ENCODE data around the gene MVB12B. TPM values are rescaled to one million over a fixed set of nuclear protein-coding genes. Genes with fewer than 3 reads are reported as not detected.
A peak's percentile ranks its signal among the peaks of the same experiment; 100 is the strongest.

The MVB12B gene
- total and polyA plus RNA-seq, 10 donors, result 2.8 to 52.4 (median 34.8) TPM

DNA sequence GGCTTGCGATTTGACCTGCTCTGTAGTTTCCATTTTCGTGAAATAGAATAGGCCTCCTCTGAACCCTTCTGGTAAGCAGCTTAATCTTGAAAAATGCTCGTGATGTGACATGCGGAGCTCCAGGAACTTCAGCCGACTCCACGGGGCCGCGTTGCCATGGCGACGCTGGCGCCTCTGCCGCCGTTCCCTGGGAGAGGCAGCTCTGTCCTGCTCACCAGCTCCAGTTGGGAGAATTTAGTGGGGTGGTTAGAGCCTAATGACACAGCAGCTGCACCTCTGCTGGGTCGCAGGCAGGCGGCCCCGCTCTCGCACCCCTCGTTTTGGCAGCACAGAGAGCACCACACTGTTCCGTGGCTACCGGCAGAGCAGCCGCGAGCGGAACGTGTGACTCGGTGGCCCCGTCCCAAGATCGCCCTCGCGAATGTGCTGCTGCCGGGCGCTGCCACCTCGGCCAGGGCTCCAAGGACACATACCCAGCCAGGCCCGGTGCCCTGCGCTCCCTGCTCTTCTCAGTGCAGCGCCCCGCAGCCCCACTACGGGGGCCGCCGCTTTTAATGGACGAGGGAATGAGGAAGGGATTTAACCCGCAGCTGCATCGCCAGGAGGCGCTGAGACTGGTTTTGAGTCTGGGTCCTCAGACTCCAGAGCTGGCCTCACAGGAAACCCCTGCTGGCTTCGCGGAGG, 155.9 kb downstream of the MVB12B start:
- DNase-seq, result peak; percentile 74
- Histone ChIP-seq H3K27ac (peak overlapping the region in 1 of 8 donors; percentile 4), H3K9me3 (peaks cover 0 to 3% (median 0%) of the 10 kb centered on the region in 8 donors), H3K27me3 (replicated peaks in 1 of 7) (no peaks in the 10 kb centered on the region), H3K36me3 (peaks cover 0 to 68% (median 7%) of the 10 kb centered on the region in 6 donors), H3K4me1 (peaks cover 0 to 36% (median 10%) of the 10 kb centered on the region in 6 donors), H3K4me3 (no peak overlapping the region)
- intact Hi-C loops (cut with DNase I; ENCODE audit: low total_unique reads), result no loop called here
- TF ChIP-seq POLR2AphosphoS5 (IDR thresholded peaks at IDR 0.05) (peak in 1 of 3 donors; percentile 36), POLR2A (IDR thresholded peaks at IDR 0.05) (no peak)
- WGBS, 5 donors, result 69 to 96% (median 83%) methylated on average over 27 to 45 of the region's 45 CpGs

GRCh38 chr9:126483468-126484073, 156.9 kb downstream of the MVB12B start:
- H3K36me3 ChIP-seq, result peaks cover 0 to 68% (median 7%) of the 10 kb centered on the region in 6 donors
- DNase-seq, result peak; percentile 69
- TF ChIP-seq CTCF (IDR thresholded peaks at IDR 0.05 in 8 of 11, conservative IDR thresholded peaks at IDR 0.05 in 3 of 11), result no peak
- TF ChIP-seq POLR2A (IDR thresholded peaks at IDR 0.05), result no peak
- TF ChIP-seq POLR2AphosphoS5 (IDR thresholded peaks at IDR 0.05), result no peak
- H3K9me3 ChIP-seq, result no peaks in the 10 kb centered on the region
- WGBS, 5 donors, result 66 to 87% (median 81%) methylated on average over 12 to 13 of the region's 13 CpGs
- no peak overlapping the region for H3K4me3 ChIP-seq
- no peak overlapping the region for H3K27ac ChIP-seq
- H3K4me1 ChIP-seq, result peaks cover 0 to 44% (median 16%) of the 10 kb centered on the region in 6 donors
- intact Hi-C loops (cut with DNase I; ENCODE audit: low total_unique reads), result no loop called here
- no peaks in the 10 kb centered on the region for H3K27me3 ChIP-seq (replicated peaks in 1 of 7)

DNA sequence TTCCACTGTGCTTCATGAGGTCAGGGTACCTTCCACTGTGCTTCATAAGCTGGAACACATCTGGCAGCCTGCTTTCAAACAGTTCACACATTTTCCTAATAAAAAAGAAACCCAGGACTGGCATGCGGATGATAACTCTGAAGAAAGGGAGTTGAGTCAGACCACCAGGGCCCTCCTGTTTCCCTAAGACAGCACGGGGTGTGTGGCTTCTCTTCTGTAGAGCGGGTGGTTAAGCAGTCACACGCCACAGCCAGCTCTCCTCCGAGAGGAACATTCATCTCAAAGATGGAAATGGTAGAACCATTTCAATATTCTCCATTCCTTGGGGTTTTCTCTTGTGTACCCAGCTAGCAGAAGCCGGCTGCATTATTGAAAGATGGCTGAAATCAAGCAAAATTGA, 159.0 kb downstream of the MVB12B start:
- Histone ChIP-seq H3K4me3 (no peak overlapping the region), H3K36me3 (peaks cover 0 to 52% (median 7%) of the 10 kb centered on the region in 6 donors), H3K9me3 (no peaks in the 10 kb centered on the region), H3K27ac (no peak overlapping the region), H3K27me3 (replicated peaks in 1 of 7) (peaks cover 0 to 2% (median 0%) of the 10 kb centered on the region in 7 donors), H3K4me1 (peaks cover 0 to 60% (median 31%) of the 10 kb centered on the region in 6 donors)
- 85 to 94% (median 89%) methylated on average over 6 of the region's 6 CpGs for WGBS, 5 donors
- no peak for DNase-seq
- intact Hi-C loops (cut with DNase I; ENCODE audit: low total_unique reads), result no loop called here
- TF ChIP-seq POLR2AphosphoS5 (IDR thresholded peaks at IDR 0.05) (no peak), CTCF (IDR thresholded peaks at IDR 0.05 in 8 of 11, conservative IDR thresholded peaks at IDR 0.05 in 3 of 11) (no peak), POLR2A (IDR thresholded peaks at IDR 0.05) (no peak)

DNA sequence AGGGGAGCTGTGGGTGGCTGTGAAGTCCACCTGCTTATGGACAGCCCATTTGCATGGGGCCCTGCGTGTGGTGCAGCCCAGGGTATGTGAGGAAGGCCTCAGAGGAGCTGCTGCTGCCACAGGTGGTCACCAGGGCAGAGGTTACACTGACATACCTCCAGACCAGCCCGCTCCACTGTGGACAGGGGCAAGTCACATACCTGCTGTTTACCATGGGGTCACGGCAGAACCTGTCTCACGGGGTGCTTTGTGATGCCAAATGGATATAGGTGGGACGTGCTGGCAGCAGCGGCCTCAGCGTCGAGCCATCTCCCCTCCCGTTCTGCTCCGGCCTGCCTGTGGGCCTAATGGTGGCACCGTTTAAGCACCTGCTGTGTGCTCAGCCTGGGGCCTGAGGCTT, 159.6 kb downstream of the MVB12B start:
- Histone ChIP-seq H3K4me1 (peaks cover 0 to 60% (median 38%) of the 10 kb centered on the region in 6 donors), H3K9me3 (no peaks in the 10 kb centered on the region), H3K27me3 (replicated peaks in 1 of 7) (peaks cover 0 to 7% (median 0%) of the 10 kb centered on the region in 7 donors), H3K27ac (no peak overlapping the region), H3K4me3 (no peak overlapping the region), H3K36me3 (peaks cover 0 to 47% (median 7%) of the 10 kb centered on the region in 6 donors)
- no peak for DNase-seq
- WGBS, 5 donors, result 90 to 100% (median 99%) methylated on average over 5 to 11 of the region's 11 CpGs
- TF ChIP-seq CTCF (IDR thresholded peaks at IDR 0.05 in 8 of 11, conservative IDR thresholded peaks at IDR 0.05 in 3 of 11) (no peak), POLR2A (IDR thresholded peaks at IDR 0.05) (no peak), POLR2AphosphoS5 (IDR thresholded peaks at IDR 0.05) (no peak)
- intact Hi-C loops (cut with DNase I; ENCODE audit: low total_unique reads), result no loop called here
